Activated naive CD4-positive, alpha-beta T cell treated with anti-CD3 and anti-CD28 coated beads for 36 hours (primary cell): Measurements from ENCODE around the gene MORF4L2. TPM values are rescaled to one million over a fixed set of nuclear protein-coding genes. Genes with fewer than 3 reads are reported as not detected.

ENCODE experiments used
- CTCF ChIA-PET: fragments of 350-600 bp; sonication (Branson Sonifier 250); formaldehyde crosslinking; loops from one replicate; lab custom pipeline; 2021; ENCODE audit warnings: antibody characterized with exemption; lab: Charles Lee
- DNase-seq: peaks from one replicate; pipeline ENCODE4 v3.0.0-alpha.2; 2020
- H3K27ac Mint-ChIP-seq: one replicate; pipeline ENCODE4 v1.8.0; 2021; ENCODE audit warnings: mild to moderate bottlenecking, mixed read lengths
- H3K27me3 Mint-ChIP-seq: one replicate; pipeline ENCODE4 v1.8.0; 2021; ENCODE audit warnings: low read depth, mixed read lengths
- H3K36me3 Mint-ChIP-seq: one replicate; pipeline ENCODE4 v1.8.0; 2021; ENCODE audit warnings: low read depth, mixed read lengths
- H3K4me1 Mint-ChIP-seq: one replicate; pipeline ENCODE4 v1.8.0; 2021; ENCODE audit warnings: low read depth, mixed read lengths
- H3K4me3 Mint-ChIP-seq: one replicate; pipeline ENCODE4 v1.8.0; 2021; ENCODE audit warnings: mild to moderate bottlenecking, moderate library complexity, mixed read lengths
- H3K9me3 Mint-ChIP-seq: one replicate; pipeline ENCODE4 v1.8.0; 2021; ENCODE audit warnings: mixed read lengths
- intact Hi-C: fragments of 100-400 bp; cut with micrococcal nuclease; formaldehyde crosslinking; loops from one replicate; pipeline ENCODE4 v1.15.1; 2023
- total RNA-seq, 2 experiments: library from RNA; stranded (reverse); gene quantifications; one replicate each; pipeline ENCODE4 v1.2.3, GENCODE V29; 2021

The MORF4L2 gene
- total RNA-seq = 100 to 1,000 TPM; 181 to 183 TPM

DNA sequence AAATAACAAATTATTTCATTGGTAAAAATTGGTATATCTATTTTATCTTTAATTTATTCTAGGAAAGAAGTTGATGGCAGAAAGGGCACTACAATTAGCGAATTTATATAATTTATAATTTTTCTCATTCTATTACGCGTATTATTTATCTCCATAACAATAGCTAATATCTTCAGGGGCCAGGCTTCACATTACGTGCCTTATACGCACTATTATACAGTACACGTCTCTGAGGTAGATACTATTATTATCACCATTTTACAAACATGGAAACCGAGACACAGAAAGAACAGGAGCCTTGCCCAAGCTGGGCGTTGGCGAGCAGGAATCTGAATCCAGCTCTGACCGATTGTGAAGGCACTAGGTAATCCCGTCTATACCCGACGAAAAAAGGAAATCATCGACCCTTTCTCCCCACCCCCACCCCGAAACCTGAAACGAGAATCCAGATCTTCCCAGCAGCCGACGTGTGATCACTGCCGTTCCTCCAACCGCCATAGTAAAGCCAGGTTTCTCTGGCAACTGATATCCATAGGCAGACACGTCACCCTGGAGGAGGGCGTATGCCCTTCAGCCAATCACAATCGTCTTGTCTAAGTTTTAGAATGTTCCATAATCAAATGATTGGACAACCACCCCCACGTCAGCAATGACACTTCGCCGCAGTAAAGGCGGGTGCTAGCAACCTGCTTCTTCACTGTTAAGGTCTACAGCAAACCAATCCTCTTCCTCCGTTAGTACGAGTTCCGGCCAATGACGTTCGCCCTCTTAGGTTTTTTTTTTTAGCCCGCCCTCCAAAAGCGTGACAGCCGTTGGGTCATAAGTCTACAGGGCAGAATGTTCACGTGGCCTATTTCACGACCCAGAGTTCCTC, at the start of gene MORF4L2:
Gene MORF4L2 (minus strand): TSS at position 501 of the 874 bp plus-strand sequence. CDS start 9,672 bp downstream, outside the sequence.
- Mint-ChIP-seq H3K4me1 (peaks cover 11% of the 10 kb centered on the region), H3K27me3 (no peaks in the 10 kb centered on the region), H3K36me3 (peaks cover 16% of the 10 kb centered on the region), H3K9me3 (no peaks in the 10 kb centered on the region), H3K27ac (peak within 1 kb of the TSS; percentile 90), H3K4me3 (peak within 1 kb of the TSS; percentile 81)
- intact Hi-C loops = loop anchor here (1.0 to 10.0 kb wide), 10 partner anchors 58 to 1089 kb away; partner anchors contain the start of genes ARMCX5, TCEAL1 and ZCCHC18
- CTCF ChIA-PET = interaction anchor here (0.6 to 1.1 kb wide), 4 partner anchors 10 to 194 kb away, joined by 3 to 4 read pairs (median 4); no protein-coding TSS in a partner anchor
- peak; percentile 93 for DNase-seq

DNA sequence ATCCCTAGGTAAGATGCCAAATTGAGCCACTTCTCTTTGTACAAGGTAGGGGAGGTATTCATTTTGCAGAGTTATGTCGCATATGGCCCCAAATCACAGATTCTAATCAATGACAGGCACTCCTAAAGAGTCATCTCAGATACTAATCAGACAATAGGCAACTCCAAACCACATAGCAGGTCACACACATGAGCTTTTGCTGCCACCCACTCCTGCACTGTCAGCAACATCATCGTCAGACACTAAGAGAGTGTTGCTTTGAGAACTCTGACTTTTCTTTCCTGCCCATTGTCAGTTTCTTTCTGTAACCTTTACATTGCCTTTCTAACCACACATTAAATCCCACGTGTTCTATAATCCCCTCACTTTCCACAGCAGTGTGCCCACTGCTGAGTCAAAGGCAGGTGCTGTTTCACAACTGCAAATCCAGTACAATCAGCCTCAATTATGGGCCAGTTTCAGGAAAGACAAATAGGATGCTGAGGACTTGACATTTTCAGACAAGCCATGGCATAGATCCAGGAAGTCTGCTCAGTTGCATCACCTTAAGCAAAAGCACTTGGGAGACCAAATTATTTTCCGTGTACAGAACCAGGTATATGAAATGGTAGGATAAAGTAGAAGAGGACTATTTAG, 47.7 kb upstream of the MORF4L2 start:
- CTCF ChIA-PET = no interaction called here
- H3K27me3 Mint-ChIP-seq = peaks cover 3% of the 10 kb centered on the region

GRCh38 chrX:103733017-103733416, 46.5 kb upstream of the MORF4L2 start:
- intact Hi-C loops = no loop called here
- no peak overlapping the region for H3K27ac Mint-ChIP-seq
- H3K27me3 Mint-ChIP-seq = peaks cover 3% of the 10 kb centered on the region
- no peak for DNase-seq
- H3K36me3 Mint-ChIP-seq = no peaks in the 10 kb centered on the region
- no peaks in the 10 kb centered on the region for H3K9me3 Mint-ChIP-seq
- CTCF ChIA-PET = no interaction called here
- H3K4me1 Mint-ChIP-seq = peaks cover 6% of the 10 kb centered on the region
- no peak overlapping the region for H3K4me3 Mint-ChIP-seq

More for the DNA sequence above, 47.7 kb upstream of the MORF4L2 start:
- no peak for DNase-seq
- Mint-ChIP-seq H3K4me3 (no peak overlapping the region), H3K27ac (no peak overlapping the region), H3K36me3 (no peaks in the 10 kb centered on the region), H3K9me3 (no peaks in the 10 kb centered on the region), H3K4me1 (peaks cover 6% of the 10 kb centered on the region)
- intact Hi-C loops = no loop called here

- H3K27ac Mint-ChIP-seq = no peak overlapping the region
These were observed 44.4 kb upstream of the MORF4L2 start for GRCh38 chrX:103730796-103731493.

DNA sequence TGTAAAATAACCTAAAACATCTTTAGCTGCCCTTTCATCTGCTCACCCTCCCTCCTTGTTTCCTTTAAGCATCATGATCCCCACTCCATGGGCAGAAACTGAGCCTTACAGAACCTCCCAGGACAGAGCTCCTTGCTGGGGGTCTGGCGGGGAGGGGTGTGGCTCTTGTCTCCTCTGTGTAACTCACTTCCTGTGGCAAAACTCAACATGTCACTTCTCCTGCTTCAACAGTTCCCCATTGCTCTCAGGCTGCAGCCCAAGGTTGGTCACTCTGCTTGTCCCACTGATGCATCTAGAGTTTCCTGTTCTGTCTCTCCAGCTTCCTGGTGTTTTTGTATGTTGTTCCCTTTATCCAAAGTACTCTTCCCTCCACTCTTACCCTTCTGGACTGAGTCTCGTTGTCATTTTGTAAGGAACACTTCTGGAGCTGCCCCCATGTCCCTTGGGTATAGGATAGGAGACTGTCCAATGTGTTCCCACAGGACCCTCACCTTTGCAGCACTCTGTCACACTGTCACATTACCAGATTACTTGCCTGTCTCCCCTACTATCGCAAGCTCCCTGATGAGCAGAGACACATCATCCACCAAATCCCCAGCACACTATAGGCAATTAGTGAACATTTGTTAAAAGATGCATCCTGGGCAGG, 43.8 kb upstream of the MORF4L2 start:
- DNase-seq = no peak
- CTCF ChIA-PET = interaction anchor here (0.6 to 0.9 kb wide), 2 partner anchors 20 to 240 kb away, joined by 3 read pairs; partner anchors contain the start of gene TMEM31
- Mint-ChIP-seq H3K4me3 (no peak overlapping the region), H3K27ac (no peak overlapping the region), H3K4me1 (peaks cover 6% of the 10 kb centered on the region), H3K27me3 (peaks cover 3% of the 10 kb centered on the region), H3K36me3 (no peaks in the 10 kb centered on the region), H3K9me3 (no peaks in the 10 kb centered on the region)
- intact Hi-C loops = no loop called here

More at GRCh38 chrX:103730796-103731493, 44.4 kb upstream of the MORF4L2 start:
- no peak overlapping the region for H3K4me3 Mint-ChIP-seq
- H3K27me3 Mint-ChIP-seq = peaks cover 3% of the 10 kb centered on the region
- intact Hi-C loops = no loop called here
- H3K36me3 Mint-ChIP-seq = no peaks in the 10 kb centered on the region
- no peak for DNase-seq
- peaks cover 6% of the 10 kb centered on the region for H3K4me1 Mint-ChIP-seq
- no peaks in the 10 kb centered on the region for H3K9me3 Mint-ChIP-seq
- CTCF ChIA-PET = no interaction called here

- CTCF ChIA-PET = no interaction called here
- no peaks in the 10 kb centered on the region for H3K9me3 Mint-ChIP-seq
- H3K4me3 Mint-ChIP-seq = no peak overlapping the region
- H3K4me1 Mint-ChIP-seq = peaks cover 6% of the 10 kb centered on the region
- peaks cover 3% of the 10 kb centered on the region for H3K27me3 Mint-ChIP-seq
- H3K36me3 Mint-ChIP-seq = no peaks in the 10 kb centered on the region
- intact Hi-C loops = no loop called here
- DNase-seq = no peak
- H3K27ac Mint-ChIP-seq = no peak overlapping the region
These were observed 42.5 kb upstream of the MORF4L2 start for GRCh38 chrX:103729015-103729414.

DNA sequence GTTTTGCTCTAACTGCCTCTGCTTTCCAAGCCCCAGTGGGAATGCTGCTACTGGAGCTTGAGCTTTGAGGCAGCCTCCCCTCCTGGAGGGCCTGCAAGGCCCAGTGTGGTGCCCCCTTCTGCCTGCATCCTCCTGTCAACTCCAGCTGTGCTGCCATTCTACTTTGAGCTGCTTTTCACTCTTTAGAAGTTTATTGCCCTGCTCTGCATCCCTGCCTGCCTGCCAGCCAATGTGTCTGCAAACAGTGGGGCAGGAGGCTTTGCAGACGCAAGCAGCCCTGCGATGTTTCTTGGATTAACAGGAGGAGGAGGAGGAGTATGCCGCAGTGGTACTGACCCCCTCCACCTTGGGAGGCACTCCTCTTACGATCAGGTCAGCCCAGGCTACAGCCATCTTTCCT, 40.6 kb upstream of the MORF4L2 start:
- no peak overlapping the region for H3K4me3 Mint-ChIP-seq
- H3K4me1 Mint-ChIP-seq = peaks cover 6% of the 10 kb centered on the region
- intact Hi-C loops = no loop called here
- no peak overlapping the region for H3K27ac Mint-ChIP-seq
- CTCF ChIA-PET = interaction anchor here (2.0 kb wide), 1 partner anchor 15 kb away, joined by 7 read pairs; no protein-coding TSS in a partner anchor
- H3K27me3 Mint-ChIP-seq = peaks cover 2% of the 10 kb centered on the region
- no peaks in the 10 kb centered on the region for H3K36me3 Mint-ChIP-seq
- DNase-seq = no peak
- no peaks in the 10 kb centered on the region for H3K9me3 Mint-ChIP-seq

DNA sequence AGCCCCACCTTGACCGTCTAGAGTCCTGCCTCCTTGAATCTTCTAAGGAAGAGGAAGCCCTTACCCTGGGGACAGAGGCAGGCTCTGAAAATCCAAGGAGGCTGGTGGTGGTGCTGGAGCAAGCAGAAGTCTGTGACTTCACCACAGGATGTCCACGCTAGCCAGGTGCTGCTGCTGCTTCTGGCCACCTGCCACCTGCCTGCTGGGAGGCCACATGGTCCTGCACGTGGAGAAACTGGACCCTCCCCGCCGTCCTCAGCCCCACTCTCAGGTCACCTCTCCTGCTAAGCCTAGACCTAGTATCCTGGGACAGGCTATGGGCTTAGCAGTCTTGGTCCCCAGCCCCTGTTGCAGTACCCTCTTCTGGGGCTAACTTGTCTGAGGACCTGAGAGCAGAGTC, 40.0 kb upstream of the MORF4L2 start:
- peaks cover 6% of the 10 kb centered on the region for H3K4me1 Mint-ChIP-seq
- H3K27me3 Mint-ChIP-seq = no peaks in the 10 kb centered on the region
- H3K9me3 Mint-ChIP-seq = no peaks in the 10 kb centered on the region
- CTCF ChIA-PET = interaction anchor here (2.0 kb wide), 1 partner anchor 14 kb away, joined by 7 read pairs; no protein-coding TSS in a partner anchor
- intact Hi-C loops = no loop called here
- H3K36me3 Mint-ChIP-seq = no peaks in the 10 kb centered on the region
- no peak overlapping the region for H3K27ac Mint-ChIP-seq
- no peak overlapping the region for H3K4me3 Mint-ChIP-seq
- no peak for DNase-seq

DNA sequence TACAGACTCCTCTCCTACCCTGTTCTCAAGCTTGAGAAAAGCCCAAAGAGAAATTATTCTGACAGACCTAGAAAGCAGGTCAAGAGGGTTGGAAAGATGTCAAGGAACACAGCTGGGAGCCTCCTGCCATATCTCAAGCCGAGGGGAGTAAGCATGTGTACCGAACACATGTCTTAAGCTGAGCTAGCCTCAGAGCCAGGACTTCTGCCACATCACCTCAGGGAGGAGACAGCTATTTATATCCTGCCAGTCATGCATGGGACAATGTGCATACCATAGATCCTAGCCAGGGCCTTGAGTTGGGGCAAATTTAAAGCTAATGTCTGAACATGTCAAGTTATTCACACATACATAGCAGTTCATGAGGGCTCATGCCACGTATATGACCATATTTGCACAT, 36.0 kb upstream of the MORF4L2 start:
- DNase-seq = no peak
- Mint-ChIP-seq H3K4me1 (no peaks in the 10 kb centered on the region), H3K27ac (no peak overlapping the region), H3K36me3 (no peaks in the 10 kb centered on the region), H3K4me3 (no peak overlapping the region), H3K27me3 (no peaks in the 10 kb centered on the region), H3K9me3 (no peaks in the 10 kb centered on the region)
- CTCF ChIA-PET = no interaction called here
- intact Hi-C loops = no loop called here

DNA sequence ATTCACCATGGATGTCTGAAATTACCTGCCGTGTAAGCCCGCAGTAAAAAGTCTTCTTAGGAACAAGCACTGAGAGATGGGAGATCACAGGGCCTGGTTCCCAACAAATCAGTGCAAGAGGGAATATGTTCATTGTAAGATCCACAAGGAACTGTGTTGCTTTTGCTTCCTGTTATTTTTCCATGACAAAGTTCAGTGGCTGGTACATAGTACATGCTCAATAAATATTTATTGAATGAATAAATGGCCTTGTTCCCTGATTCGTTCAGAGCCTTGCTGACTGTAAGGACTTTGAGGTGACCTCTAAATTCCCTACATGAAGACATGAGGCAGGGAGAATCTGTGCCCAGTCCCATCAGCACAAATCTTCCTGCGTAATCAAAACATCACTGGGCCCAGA, 31.6 kb upstream of the MORF4L2 start:
- DNase-seq = no peak
- Mint-ChIP-seq H3K27me3 (peaks cover 3% of the 10 kb centered on the region), H3K4me1 (no peaks in the 10 kb centered on the region), H3K27ac (no peak overlapping the region), H3K4me3 (no peak overlapping the region), H3K9me3 (no peaks in the 10 kb centered on the region), H3K36me3 (no peaks in the 10 kb centered on the region)
- CTCF ChIA-PET = no interaction called here
- intact Hi-C loops = no loop called here

DNA sequence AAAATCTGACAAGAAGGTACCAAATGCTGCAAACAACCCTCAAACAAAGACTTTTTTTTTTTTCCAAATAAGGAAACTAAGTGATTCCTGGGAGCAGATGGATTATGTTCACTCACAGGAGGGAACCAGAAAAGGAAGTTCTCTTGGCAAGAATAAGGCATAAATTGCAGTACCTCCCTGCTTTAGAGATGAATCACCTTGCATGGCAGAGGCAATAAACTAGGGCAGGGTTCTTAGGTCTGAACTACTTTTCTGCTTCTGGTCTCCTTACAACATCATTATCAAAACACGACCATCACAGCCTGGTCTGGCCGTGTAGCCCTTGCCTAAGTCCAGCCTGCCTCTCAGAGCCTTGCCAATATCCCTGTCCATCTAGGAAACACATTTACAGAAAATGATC, 30.5 kb upstream of the MORF4L2 start:
- intact Hi-C loops = no loop called here
- no peak for DNase-seq
- Mint-ChIP-seq H3K4me3 (no peak overlapping the region), H3K27ac (no peak overlapping the region), H3K4me1 (no peaks in the 10 kb centered on the region), H3K9me3 (no peaks in the 10 kb centered on the region), H3K27me3 (peaks cover 3% of the 10 kb centered on the region), H3K36me3 (no peaks in the 10 kb centered on the region)
- CTCF ChIA-PET = no interaction called here
